A673 (cell line): ENCODE measurements around the gene KIRREL3. TPM values are rescaled to one million over a fixed set of nuclear protein-coding genes. Genes with fewer than 3 reads are reported as not detected.

Source experiments
- BruUV-seq: library from RNA; stranded (reverse); fragments of 400-500 nt; replicated peaks from 2 replicates; lab custom pipeline; 2021; lab: Mats Ljungman, UMichigan
- CTCF ChIA-PET: fragments of 300-600 bp; sonication (Branson Sonifier 250); formaldehyde crosslinking; loops from one replicate; lab custom pipeline; 2022; ENCODE audit warnings: antibody characterized with exemption; lab: Charles Lee
- POLR2A ChIA-PET: fragments of 300-600 bp; sonication (Branson Sonifier 250); formaldehyde crosslinking; loops from one replicate; lab custom pipeline; 2022; ENCODE audit warnings: antibody characterized with exemption; ENCODE audit not compliant: low non-redundant PET; lab: Charles Lee
- DNase-seq: peaks from one replicate; pipeline ENCODE4 v3.0.0-alpha.2; 2015; ENCODE audit warnings: low spot score
- H3K27ac ChIP-seq: fragments of 200-600 bp; sonication (generic); 2 replicates; pipeline ENCODE4 v1.5.1; 2016; ENCODE audit warnings: mixed run types, low read depth, mild to moderate bottlenecking, mixed read lengths, antibody characterized with exemption, low read length; ENCODE audit not compliant: poor library complexity, severe bottlenecking
- H3K27me3 ChIP-seq: fragments of 200-600 bp; sonication (generic); replicated peaks from 2 replicates; pipeline ENCODE4 v1.6.1; 2017; ENCODE audit warnings: mixed run types, low read depth, mild to moderate bottlenecking, mixed read lengths, antibody characterized with exemption, low read length; ENCODE audit not compliant: insufficient read depth, poor library complexity
- H3K36me3 ChIP-seq: fragments of 200-600 bp; sonication (generic); 2 replicates; pipeline ENCODE4 v1.6.1; 2016; ENCODE audit warnings: mixed run types, mild to moderate bottlenecking, mixed read lengths, antibody characterized with exemption, low read length; ENCODE audit not compliant: insufficient read depth, poor library complexity, severe bottlenecking
- H3K4me1 ChIP-seq: fragments of 200-600 bp; sonication (generic); 2 replicates; pipeline ENCODE4 v1.6.1; 2017; ENCODE audit warnings: mixed run types, mild to moderate bottlenecking, mixed read lengths, antibody characterized with exemption, low read length; ENCODE audit not compliant: insufficient read depth, poor library complexity, severe bottlenecking
- H3K4me3 ChIP-seq: fragments of 200-600 bp; sonication (generic); 2 replicates; pipeline ENCODE4 v1.5.1; 2016; ENCODE audit warnings: low read depth, mixed run types, mild to moderate bottlenecking, mixed read lengths, low read length; ENCODE audit not compliant: poor library complexity, severe bottlenecking
- H3K9me3 ChIP-seq: fragments of 200-600 bp; sonication (generic); 2 replicates; pipeline ENCODE4 v1.6.1; 2016; ENCODE audit warnings: mixed run types, low read depth, mild to moderate bottlenecking, mixed read lengths, antibody characterized with exemption, low read length; ENCODE audit not compliant: poor library complexity, severe bottlenecking
- CTCF ChIP-seq: fragments of 300-800, 200-600 bp; sonication (generic); conservative IDR thresholded peaks from 2 replicates; pipeline ENCODE4 v1.5.1; 2017; ENCODE audit warnings: low read depth, mild to moderate bottlenecking, antibody characterized with exemption, low read length, moderate library complexity, mixed read lengths
- EZH2 ChIP-seq: fragments of 200-600 bp; sonication (generic); IDR thresholded peaks from 2 replicates; pipeline ENCODE4 v1.6.1; 2017; ENCODE audit warnings: borderline replicate concordance, low read depth, mild to moderate bottlenecking, mixed read lengths, antibody characterized with exemption, low read length; ENCODE audit not compliant: poor library complexity, severe bottlenecking
- intact Hi-C: fragments of 100-400 bp; cut with micrococcal nuclease; formaldehyde crosslinking; loops from one replicate; pipeline ENCODE4 v1.10.0; 2022; ENCODE audit not compliant: unreplicated experiment
- total RNA-seq: library from RNA; stranded (reverse); gene quantifications from 2 replicates; pipeline ENCODE4 v1.2.3, GENCODE V29; 2021

Gene KIRREL3
- total RNA-seq, 1 experiment from 2014 or later: not detected

GRCh38 chr11:126861796-126862459, 138.6 kb downstream of the KIRREL3 start:
- ChIA-PET CTCF (no interaction called here), POLR2A (no interaction called here)
- TF ChIP-seq EZH2 (no peak), CTCF (no peak)
- no peaks in the 10 kb centered on the region for H3K4me1 ChIP-seq
- no peak overlapping the region for H3K27ac ChIP-seq
- intact Hi-C loops: no loop called here
- no peak overlapping the region for H3K4me3 ChIP-seq
- peaks cover 10% of the 10 kb centered on the region for H3K27me3 ChIP-seq
- no peak for DNase-seq
- no TSS peak for BruUV-seq
- no peaks in the 10 kb centered on the region for H3K9me3 ChIP-seq
- no peaks in the 10 kb centered on the region for H3K36me3 ChIP-seq

GRCh38 chr11:126857860-126858808, 142.4 kb downstream of the KIRREL3 start:
- intact Hi-C loops: no loop called here
- BruUV-seq: no TSS peak
- H3K9me3 ChIP-seq: no peaks in the 10 kb centered on the region
- H3K4me1 ChIP-seq: no peaks in the 10 kb centered on the region
- TF ChIP-seq CTCF: no peak
- no peak for TF ChIP-seq EZH2
- ChIA-PET POLR2A (no interaction called here), CTCF (no interaction called here)
- H3K27ac ChIP-seq: no peak overlapping the region
- peak; percentile 18 for DNase-seq
- peaks cover 10% of the 10 kb centered on the region for H3K27me3 ChIP-seq
- no peaks in the 10 kb centered on the region for H3K36me3 ChIP-seq
- no peak overlapping the region for H3K4me3 ChIP-seq

GRCh38 chr11:126855536-126855935, 145.0 kb downstream of the KIRREL3 start:
- intact Hi-C loops: no loop called here
- H3K4me1 ChIP-seq: no peaks in the 10 kb centered on the region
- no peak overlapping the region for H3K27ac ChIP-seq
- POLR2A ChIA-PET: interaction anchor here (0.6 kb wide), 1 partner anchor 201 kb away, joined by 3 read pairs; no protein-coding TSS in a partner anchor
- CTCF ChIA-PET: no interaction called here
- H3K4me3 ChIP-seq: no peak overlapping the region
- no peaks in the 10 kb centered on the region for H3K9me3 ChIP-seq
- TF ChIP-seq EZH2: no peak
- TF ChIP-seq CTCF: no peak
- peaks cover 10% of the 10 kb centered on the region for H3K27me3 ChIP-seq
- H3K36me3 ChIP-seq: no peaks in the 10 kb centered on the region
- no peak for DNase-seq
- BruUV-seq: no TSS peak
